ENCODE data around the gene AGPAT4. TPM values are rescaled to one million over a fixed set of nuclear protein-coding genes. Genes with fewer than 3 reads are reported as not detected.

The AGPAT4 gene
- total and polyA plus RNA-seq, 2 of the 4 experiments (the other 2 are of a cell fraction), result 3.6 to 3.8 TPM

DNA sequence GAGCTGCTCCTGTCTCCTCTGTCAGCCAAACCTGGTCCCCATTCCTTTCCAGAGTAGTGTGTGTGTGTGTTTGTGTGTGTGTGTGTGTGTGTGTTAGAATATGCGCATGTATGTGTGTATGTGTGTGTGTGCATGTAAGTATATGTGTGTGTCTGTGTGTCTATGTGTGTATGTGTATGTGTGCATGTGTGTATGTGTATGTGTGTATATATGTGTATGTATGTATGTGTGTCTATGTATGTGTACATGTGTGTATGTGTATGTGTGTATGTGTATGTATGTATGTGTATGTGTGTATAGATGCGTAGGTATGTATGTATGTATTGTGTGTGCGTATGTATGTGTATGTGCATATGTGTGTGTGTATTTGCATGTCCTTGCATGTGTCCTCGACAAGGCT is 79.5 kb downstream of the AGPAT4 start:
- Histone ChIP-seq H2AK9ac (replicated peaks; ENCODE audit: low read depth, low read length, poor library complexity) (no peak overlapping the region), H3K18ac (ENCODE audit: low read depth, low read length) (no peak overlapping the region), H3K9me1 (ENCODE audit: insufficient read depth, low read length) (no peaks in the 10 kb centered on the region), H2BK120ac (ENCODE audit: low read depth, low read length) (no peak overlapping the region), H3K9ac (ENCODE audit: low read depth, low read length) (no peak overlapping the region), H3K27ac (ENCODE audit: insufficient read depth, low read length) (no peak overlapping the region), H2AK5ac (ENCODE audit: low read depth, low read length) (no peak overlapping the region), H3K27me3 (ENCODE audit: control insufficient read depth, insufficient read depth, low read length) (no peaks in the 10 kb centered on the region), H3K4me1 (ENCODE audit: control insufficient read depth, insufficient read depth, low read length) (no peaks in the 10 kb centered on the region; the same call in 1 of the 2 replicates), H4K91ac (ENCODE audit: insufficient read depth, low read depth, low read length) (no peak overlapping the region), H2AFZ (replicated peaks; ENCODE audit: low read length, poor library complexity) (no peak overlapping the region), H3K36me3 (ENCODE audit: control insufficient read depth, insufficient read depth, low read length) (no peaks in the 10 kb centered on the region), H2BK5ac (ENCODE audit: low read depth, low read length, poor library complexity, severe bottlenecking) (peak overlapping the region; percentile 56), H4K8ac (ENCODE audit: low read depth in 2 of 2, low read length in 2 of 2) (no peak overlapping the region), H3K9me3 (ENCODE audit: control insufficient read depth, insufficient read depth, low read length) (no peaks in the 10 kb centered on the region), H2BK20ac (ENCODE audit: low read depth, low read length) (no peak overlapping the region), H2BK15ac (ENCODE audit: low read depth, low read length) (no peak overlapping the region), H4K5ac (ENCODE audit: low read depth, low read length) (no peak overlapping the region), H3K56ac (ENCODE audit: extremely low read depth, insufficient read depth, low read length) (no peak overlapping the region), H3K14ac (replicated peaks; ENCODE audit: low read depth, low read length) (no peak overlapping the region), H3K4ac (ENCODE audit: low read depth, low read length) (no peak overlapping the region), H4K20me1 (ENCODE audit: insufficient read depth, low read length) (no peaks in the 10 kb centered on the region), H3K23ac (ENCODE audit: low read depth, low read length) (no peak overlapping the region), H3K79me1 (ENCODE audit: low read depth in 1 of 2, low read length in 2 of 2) (peaks cover under 1 to 2% of the 10 kb centered on the region in 2 experiments; a peak in 1 of 4 replicates), H3K4me2 (ENCODE audit: low read depth, low read length) (no peak overlapping the region), H3K4me3 (ENCODE audit: insufficient read depth, low read depth, low read length) (no peak overlapping the region)
- DNase-seq, result no peak
- WGBS, 2 experiments (ENCODE audit: extremely low coverage in 2 of 2, insufficient read length in 1 of 2), result 100% methylated on average over 1 of the region's 4 CpGs; no CpG with 5 or more reads in 1 of the 2 experiments
- intact Hi-C loops (cut with micrococcal nuclease) (no loop called here), dilution Hi-C loops (cut with HindIII; ENCODE audit: low sequenced_read_pairs, unreplicated experiment) (no loop called here), in situ Hi-C loops (cut with MboI; ENCODE audit: low sequenced_read_pairs) (no loop called here)
- POLR2A ChIA-PET (ENCODE audit: unreplicated experiment), result no interaction called here
- TF ChIP-seq FOS (IDR thresholded peaks at IDR 0.05; ENCODE audit: low read depth, low read length), result no peak
- TF ChIP-seq, protein P1, sequence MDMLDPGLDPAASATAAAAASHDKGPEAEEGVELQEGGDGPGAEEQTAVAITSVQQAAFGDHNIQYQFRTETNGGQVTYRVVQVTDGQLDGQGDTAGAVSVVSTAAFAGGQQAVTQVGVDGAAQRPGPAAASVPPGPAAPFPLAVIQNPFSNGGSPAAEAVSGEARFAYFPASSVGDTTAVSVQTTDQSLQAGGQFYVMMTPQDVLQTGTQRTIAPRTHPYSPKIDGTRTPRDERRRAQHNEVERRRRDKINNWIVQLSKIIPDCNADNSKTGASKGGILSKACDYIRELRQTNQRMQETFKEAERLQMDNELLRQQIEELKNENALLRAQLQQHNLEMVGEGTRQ (IDR thresholded peaks at IDR 0.05; ENCODE audit: low read depth, low read length), result no peak
- no peak for TF ChIP-seq RAD21 (IDR thresholded peaks at IDR 0.05; ENCODE audit: low read length)
- TF ChIP-seq SMC3 (IDR thresholded peaks at IDR 0.05; ENCODE audit: low read depth, low read length), result no peak
- no peak for TF ChIP-seq CTCF (conservative IDR thresholded peaks at IDR 0.05; ENCODE audit: low read depth, low read length)
- TF ChIP-seq RCOR1 (IDR thresholded peaks at IDR 0.05; ENCODE audit: insufficient replicate concordance, low read length), result no peak
- no peak for TF ChIP-seq MAZ (IDR thresholded peaks at IDR 0.05; ENCODE audit: borderline replicate concordance, low read depth, low read length)
- no peak for TF ChIP-seq CHD1 (IDR thresholded peaks at IDR 0.05; ENCODE audit: low read depth, low read length)
- no peak for TF ChIP-seq CEBPB (IDR thresholded peaks at IDR 0.05; ENCODE audit: low read depth, low read length)
- no peak for TF ChIP-seq NFE2L2 (IDR thresholded peaks at IDR 0.05; ENCODE audit: low read depth, low read length)
- no peak for TF ChIP-seq MXI1 (IDR thresholded peaks at IDR 0.05; ENCODE audit: borderline replicate concordance, low read depth, low read length)
- no peak for TF ChIP-seq POLR2A (IDR thresholded peaks at IDR 0.05; ENCODE audit: low read depth, low read length)
- no peak for TF ChIP-seq ELK1 (IDR thresholded peaks at IDR 0.05; ENCODE audit: borderline replicate concordance, low read depth, low read length)
- no peak for TF ChIP-seq MAFK (IDR thresholded peaks at IDR 0.05; ENCODE audit: low read depth, low read length)
- no peak for TF ChIP-seq BHLHE40 (IDR thresholded peaks at IDR 0.05; ENCODE audit: low read depth, low read length)
- no peak for TF ChIP-seq RFX5 (IDR thresholded peaks at IDR 0.05; ENCODE audit: low read depth, low read length)
- no peak for ATAC-seq (ENCODE audit: low read depth)
- BruUV-seq (replicated peaks), result no TSS peak
- CTCF ChIA-PET, result no interaction called here
